ENCODE results near the gene GABPA.
"Not testable (repeated sequence)": the region's sequence is repeated elsewhere in the genome, so short reads cannot be mapped to it uniquely, and the experiment has no call there.

GABPA gene

DNA sequence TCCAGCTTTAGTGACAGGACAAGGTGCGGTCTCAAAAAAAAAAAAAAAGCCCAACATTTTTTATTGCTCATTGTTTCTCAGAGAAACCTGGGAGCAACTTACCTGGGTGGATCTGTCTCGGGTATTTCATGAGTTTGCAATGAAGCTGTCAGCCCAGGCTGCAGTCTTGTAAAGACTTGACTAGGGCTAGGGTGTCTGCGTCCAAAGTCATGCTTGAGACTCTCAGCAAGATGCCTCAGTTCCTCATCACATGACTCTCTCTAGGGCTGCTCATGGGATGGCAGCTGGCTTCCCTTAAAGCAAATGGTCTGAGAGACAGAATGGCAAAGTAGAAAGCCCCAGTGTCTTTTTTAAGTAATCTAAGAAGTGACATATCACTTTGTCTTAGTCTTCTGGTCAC is 8.1 kb downstream of the GABPA start:
- DNase-seq = no peak

DNA sequence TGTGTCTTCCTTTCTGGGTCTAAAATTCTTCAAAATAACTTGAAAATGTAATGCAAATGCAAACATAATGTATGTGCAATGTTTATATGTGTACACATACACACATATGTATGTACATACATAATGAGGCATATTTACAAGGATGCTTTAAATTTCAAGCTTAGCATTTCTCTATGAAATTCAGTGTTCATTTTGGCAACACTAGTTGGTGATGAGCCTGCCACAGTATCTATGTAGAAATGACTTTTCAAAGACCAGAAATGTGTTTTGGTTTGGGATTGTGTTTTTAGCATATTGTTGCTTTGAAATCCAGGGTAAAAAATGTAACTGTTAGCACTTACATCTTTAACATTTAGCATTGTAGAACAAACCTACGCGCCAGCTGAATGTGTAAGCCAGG is 10.1 kb downstream of the GABPA start:
- DNase-seq = no peak

DNA sequence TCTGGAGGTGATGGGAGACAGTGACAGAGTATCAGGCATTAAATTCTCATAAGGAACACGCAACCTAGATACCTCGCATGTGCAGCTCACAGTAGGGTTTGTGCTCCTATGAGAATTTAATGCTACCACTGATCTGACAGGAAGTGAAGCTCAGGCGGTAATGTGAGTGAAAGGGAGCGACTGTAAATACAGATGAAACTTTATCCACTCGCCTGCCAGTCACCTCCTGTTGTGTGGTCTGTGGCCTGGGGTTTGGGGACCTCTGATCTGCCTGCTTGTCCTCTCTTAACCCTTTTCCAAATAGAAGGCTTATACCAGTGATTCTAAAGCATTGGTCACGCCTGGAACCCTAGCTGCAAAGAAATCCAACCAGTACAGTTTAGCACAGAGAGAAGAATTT is 15.3 kb downstream of the GABPA start:
- DNase-seq = no peak

DNA sequence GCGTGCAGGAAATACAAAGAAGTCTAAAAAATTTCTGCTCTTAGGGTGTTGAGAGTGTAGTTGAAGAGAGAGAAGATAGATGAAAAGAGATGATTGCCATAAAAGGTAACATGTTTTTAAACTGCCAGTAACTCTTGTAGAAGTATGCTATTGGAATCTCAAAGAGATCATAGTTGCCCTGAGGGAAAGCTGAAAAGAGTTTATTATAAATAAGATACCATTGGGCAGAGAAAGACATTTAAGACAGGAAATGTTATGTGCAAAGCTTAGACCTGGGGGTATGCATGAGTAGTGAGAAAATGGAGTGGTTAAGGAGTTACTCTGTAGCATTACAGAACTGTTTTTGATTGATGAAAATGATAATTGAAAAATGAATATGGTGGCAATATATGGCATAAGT is 17.6 kb downstream of the GABPA start:
- no peak for DNase-seq

DNA sequence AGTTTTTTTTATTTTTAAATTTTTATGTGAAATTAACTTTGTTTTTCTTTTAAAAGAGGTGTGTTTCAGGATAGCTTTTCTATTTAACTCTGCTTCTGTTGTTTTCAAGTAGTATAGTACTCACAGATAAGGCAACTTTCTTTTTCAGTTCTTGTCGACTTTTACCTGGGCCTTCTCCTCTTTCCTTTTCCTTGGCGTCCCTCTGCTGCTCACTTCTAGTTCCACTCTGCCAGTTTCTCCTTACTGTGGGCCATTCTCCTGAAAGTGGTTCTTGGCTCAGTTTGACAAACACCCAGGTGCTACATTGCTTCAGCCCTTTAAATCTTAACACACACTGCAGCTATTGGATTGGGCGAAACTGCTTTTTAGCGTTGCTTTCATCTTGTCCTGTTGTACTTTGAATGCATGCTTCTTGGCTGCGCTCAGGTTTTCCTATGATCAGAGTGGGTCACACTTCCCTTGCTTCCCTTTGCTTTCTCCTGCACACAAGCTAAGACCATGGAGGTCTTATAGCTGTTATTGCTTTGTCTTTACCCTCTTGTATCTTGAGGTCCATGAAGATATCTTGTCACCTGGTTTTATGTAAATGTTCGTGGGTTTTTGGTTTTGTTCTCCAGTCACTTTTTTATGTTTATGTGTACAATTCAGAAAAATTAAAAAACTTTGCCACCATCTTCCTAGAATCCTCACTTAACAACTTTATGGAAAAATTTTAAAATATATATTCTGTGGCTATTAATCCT is 21.6 kb downstream of the GABPA start:
- no peak for DNase-seq

DNA sequence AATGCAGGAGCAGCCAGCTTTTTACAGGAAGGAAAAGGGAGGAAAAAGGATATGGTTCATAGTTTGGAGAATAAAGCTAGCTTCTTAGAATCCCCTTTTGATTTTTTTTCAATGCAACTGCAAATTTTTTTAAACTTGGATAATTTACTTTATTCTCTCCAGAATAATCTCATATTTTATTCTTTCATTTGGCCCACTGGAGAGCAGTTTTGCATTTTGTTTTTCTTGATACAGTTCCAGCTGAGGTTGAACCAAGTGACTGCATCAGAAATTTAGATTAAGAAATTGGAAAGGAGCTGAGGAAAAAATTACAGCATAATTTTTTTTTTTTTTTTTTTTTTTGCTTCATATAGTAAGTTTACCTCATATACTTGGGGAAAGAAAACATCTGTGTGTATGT is 22.8 kb downstream of the GABPA start:
- no peak for DNase-seq

DNA sequence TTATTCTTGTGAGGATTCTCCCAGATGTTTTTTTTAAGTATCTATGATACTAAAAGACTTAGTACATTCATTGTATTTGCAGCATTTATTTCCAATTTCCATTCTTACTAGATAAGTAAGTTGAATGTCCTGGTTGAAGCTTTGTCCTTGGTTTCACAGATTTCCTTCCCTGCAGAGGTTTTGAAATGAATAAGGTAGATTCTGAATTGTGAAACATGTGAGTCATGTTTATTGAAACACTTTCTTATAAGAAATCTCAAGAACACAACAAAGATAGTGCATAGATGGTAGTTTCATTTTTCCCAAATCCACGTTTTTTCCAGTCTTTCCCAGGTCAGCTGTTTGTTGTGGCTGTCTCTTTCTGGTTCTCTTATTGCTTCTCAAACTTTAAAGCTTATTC is 24.8 kb downstream of the GABPA start:
- DNase-seq = no peak

DNA sequence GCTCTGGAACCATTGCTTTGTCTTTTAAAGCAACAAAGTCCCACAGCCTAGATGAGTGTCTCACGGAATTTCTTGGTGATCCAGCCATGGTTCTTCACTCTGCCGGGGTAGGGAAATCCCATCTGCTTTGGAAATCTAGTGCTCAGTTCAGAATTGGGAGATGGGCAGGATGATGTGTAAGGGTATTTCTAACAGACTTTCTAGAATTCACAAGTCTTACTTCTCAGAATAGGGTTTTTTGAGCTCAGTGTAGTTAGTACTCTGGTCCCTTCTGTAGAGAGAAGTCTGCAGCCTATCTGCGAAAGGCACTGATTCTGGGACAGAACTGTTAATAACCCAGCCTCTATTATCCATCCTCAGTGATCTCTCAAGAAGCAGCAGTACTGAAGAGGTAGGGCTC is 25.3 kb downstream of the GABPA start:
- no peak for DNase-seq

DNA sequence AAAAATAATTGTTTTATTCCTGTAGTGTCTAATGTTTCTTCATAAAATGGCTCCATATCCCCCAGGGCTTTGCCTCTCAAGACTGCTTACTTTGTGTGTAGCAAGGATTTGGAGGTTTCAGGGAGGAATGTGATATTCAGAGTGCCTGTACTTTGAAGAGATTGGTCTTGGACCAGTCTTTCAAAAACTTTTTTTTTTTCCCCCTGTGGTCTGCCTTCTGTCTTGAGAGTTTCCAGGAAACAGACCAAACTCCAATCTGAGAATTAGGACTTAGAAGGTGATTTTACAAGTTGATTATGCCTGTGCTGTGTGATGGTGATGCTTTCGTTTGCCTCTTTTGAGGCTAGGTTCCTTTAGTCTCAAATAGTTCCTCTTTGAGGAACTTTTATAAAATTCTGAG is 25.9 kb downstream of the GABPA start:
- no peak for DNase-seq

DNA sequence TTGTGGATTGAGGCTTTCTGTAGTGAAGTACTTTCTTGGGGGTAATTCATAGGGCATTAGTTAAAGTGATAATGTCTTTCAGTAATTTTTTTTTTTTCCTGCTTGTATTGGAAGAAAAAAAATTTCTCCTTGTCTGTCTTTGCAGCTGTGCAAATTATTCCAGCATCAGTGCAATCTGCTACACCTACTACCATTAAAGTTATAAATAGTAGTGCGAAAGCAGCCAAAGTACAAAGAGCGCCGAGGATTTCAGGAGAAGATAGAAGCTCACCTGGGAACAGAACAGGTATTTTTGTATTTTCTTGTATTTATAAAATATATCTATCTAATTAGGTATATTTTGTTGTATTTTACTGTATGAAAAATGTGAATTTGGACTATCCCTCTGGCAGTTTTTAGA is 29.3 kb downstream of the GABPA start:
- DNase-seq = no peak

DNA sequence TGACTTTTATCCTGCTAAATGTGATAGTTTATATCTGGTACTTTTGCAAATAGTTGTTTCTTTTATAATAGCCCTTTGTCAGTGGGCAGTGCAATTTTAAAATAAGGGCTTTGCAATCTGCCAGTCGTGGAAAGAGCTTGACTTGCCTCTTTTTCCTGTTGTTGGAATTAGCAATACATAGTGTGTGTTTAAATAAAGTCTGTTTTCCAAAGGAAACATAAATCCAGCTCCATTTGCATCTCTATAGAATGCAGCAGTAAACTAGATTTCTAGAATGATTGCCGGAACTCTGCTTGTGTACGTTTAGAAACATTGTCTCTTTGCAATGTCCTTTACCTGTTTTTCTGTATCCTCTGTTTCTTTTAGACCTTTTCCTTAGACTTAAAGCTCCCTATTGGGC is 33.1 kb downstream of the GABPA start:
- DNase-seq = no peak

DNA sequence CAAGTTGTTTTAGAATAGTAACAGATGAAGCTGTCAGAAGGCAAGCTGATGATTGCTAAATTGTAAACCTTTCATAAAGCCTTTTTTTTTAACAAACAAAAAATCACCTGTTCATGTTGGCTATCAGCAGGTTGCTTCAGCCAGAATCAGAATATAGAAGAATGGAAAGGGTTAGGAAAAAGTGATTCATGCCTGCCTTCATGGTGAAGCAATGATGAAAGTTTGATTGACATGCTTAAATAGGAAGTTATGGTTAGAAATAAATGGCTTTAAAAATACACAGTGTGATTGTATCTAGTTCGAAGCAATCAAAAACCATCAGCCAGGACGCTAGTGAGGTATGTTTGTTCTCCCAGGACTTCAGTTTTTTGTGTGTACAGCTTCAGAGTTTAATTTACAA is 37.9 kb downstream of the GABPA start:
- peak; percentile 4 for DNase-seq

DNA sequence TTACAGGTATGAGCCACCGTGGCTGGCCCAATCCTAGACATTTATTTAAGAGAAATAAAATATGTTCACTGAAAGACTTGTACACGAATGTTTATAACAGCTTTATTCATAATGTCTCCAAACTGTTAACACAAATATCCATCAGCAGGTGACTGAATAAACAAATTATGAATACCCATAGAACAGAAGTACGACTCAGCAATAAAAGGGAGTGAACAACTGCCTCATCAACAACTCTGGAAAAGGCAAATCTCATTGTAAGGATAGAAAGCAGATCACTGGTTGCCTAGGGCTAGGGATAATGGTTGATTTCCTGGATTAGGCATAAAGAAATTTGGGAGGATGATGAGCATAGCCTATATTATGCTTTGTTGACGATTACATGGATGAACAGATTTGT is 41.7 kb downstream of the GABPA start:
- DNase-seq = no peak

DNA sequence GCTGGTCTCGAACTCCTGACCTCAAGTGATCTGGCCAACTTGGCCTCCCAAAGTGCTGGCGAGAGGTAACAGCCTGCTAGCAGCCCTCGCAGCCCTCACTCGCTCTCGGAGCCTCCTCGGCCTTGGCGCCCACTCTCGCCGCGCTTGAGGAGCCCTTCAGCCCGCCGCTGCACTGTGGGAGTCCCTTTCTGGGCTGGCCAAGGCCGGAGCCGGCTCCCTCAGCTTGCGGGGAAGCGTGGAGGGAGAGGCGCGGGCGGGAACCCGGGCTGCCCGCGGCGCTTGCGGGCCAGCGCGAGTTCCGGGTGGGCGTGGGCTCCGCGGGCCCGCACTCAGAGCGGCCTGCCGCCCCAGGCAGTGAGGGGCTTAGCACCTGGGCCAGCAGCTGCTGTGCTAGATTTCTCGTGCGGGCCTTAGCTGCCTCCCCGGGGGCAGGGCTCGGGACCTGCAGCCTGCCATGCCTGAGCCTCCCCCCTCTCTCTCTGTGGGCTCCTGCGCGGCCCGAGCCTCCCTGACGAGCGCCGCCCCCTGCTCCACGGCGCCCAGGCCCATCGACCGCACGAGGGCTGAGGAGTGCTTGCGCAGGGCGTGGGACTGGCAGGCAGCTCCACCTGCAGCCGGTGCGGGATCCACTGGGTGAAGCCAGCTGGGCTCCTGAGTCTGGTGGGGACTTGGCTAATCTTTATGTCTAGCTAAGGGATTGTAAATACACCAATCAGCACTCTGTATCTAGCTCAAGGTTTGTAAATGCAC is 43.5 kb downstream of the GABPA start:
- not testable (repeated sequence) for DNase-seq

DNA sequence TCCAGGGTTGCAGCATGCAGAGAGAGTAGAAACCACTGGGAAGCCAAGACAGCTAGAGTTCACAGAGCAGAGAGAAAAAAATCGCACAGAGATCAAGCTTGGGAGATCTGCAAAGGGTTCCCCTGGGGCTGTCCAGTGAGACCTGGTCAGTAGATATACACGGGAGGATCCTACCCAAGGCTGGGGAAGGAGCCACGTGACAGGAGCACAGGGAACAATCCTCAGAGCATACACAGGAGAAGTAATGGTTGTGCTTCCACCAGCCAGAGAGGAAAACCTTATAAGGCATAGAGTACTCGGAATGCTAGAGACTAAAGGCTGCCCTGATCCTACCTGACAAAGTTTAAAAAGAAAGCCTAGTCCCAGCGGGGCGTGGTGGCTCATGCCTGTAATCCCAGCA is 53.9 kb downstream of the GABPA start:
- DNase-seq = no peak

DNA sequence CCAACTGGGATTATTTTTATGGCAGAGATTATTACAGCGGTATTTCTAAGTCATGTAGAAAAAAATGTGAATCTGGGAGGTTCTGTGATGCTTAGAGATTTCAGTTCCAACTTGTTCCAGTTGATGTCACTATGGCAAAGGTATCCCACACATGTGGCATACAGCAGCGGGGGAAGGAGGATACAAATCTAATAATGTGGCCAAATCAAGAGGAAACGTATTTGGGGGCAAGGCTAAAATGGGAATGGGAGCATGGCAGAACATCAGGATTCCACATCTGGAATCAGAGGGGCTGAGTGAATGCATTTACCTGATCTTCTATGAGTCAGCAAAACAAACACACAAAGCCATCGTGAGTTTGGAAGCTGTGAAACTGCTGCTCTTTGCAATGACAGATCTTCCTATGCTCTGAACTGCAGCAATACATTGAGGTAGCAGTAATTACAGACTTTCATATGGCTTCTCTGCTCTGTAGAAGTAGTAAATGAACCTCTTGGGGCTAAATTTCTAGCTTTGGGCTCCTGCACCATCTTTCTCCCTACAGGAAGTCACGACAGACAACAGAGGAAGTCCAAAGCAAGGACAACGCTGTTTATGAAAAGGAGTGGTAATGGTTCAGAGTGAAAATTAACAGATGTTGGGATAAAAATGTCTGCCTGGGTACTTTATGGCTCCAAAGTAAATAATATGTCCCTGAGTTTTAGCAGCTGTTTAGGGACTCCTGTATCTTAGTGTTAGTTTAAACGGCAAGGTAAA is 55.5 kb downstream of the GABPA start:
- peak; percentile 90 for DNase-seq

DNA sequence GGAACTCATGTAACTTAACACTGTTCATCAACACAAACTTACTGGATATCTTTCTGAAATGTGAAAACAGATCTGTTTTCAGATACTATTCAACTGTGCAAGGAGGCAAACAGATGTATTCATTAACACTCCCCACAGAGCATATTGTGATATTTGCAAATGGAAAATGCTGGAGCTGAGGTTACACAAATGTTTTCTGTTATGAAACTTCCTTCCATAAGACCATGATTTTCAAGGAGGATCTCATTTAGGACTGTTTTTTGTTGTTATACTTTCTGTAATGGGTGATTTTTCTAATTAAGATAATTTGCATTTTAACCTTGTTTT is 56.1 kb downstream of the GABPA start:
- no peak for DNase-seq

DNA sequence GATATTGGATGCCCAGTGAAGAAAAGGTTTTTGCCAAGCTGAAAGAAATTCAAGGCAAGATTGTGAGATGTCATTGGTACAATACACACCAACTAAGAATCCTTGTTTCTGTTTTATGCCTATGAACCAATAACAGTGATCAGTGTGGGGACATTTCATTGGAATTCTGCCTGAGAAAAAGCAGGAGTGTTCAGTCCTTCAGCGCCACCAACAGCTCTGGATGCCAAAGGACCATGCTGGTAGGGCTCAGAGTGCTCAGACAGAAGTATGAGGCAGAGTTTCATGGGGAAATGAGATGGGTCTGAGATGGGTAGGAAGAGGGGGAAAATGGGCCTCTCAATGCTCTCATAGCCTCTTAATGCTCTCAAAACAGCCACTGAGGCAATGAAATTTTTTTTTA is 56.5 kb downstream of the GABPA start:
- DNase-seq = no peak

DNA sequence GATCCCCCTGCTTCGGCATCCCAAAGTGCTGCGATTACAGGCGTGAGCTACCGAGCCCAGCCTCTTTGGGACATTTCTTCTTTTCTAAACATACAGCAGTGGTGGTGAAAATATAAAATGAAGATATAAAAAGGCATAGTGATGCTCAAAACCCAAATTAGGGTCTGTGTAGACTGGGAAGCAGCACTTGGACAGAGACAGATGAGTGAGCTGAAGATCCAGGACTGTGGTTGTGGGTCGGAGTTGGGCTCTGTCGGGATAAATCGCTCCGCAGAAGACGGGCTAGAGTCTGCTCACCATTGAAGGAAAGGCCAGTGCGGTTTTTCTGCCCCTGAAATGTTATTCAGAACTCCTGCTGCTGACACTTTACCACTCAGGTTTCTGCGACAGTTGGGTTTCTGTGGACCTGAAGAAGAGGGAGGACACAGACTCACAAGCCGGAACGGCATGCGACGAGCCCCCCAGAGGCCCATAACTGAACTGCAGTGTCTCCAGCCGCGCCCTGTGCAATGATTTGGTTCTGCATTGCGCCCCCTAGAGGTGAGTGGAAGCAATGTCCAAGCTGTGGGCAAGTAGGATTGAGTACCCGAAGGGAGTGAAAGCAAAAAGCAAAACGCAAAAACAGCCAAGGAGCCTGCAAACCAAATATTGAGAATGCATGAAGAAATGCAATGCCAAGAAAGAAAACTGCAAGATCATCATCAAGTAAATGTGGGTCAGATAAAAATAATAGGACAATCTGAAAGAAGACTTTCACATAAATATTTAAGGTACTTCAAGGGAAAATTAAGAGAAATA is 66.6 kb downstream of the GABPA start:
- DNase-seq = peak; percentile 94

DNA sequence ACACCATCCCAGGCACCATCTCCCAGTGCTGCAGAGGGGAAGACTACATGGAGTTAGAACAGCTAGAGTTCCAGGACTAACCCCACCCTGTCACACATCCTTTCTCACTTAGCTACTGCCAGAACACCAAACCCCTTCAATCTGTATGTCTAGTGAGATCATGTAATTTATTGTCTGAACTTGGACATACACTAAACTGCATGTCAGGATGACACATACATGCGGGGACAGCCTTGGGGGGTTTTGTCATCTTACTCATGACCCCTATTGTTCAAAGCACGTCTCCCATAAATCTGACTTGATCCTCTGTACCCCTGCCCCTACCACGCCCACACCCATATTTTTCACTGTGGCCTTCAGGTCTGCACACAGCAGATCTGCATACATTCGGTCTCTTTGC is 71.3 kb downstream of the GABPA start:
- DNase-seq = no peak

DNA sequence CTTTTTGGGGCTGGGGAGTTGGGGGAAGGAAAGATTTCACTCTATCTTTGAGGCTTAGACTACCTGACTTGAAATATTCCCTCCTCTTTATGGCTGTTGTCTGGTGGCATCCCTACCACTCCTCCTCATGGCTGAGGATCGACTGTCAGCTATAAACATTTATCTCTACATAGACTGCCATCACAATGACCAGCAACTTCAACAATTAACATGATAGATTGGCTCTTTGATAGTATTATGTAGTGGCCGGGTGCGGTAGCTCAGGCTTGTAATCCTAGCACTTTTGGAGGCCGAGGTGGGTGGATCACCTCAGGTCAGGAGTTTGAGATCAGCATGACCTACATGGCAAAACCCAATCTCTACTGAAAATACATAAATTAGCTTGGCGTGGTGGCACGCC is 72.4 kb downstream of the GABPA start:
- DNase-seq = no peak

DNA sequence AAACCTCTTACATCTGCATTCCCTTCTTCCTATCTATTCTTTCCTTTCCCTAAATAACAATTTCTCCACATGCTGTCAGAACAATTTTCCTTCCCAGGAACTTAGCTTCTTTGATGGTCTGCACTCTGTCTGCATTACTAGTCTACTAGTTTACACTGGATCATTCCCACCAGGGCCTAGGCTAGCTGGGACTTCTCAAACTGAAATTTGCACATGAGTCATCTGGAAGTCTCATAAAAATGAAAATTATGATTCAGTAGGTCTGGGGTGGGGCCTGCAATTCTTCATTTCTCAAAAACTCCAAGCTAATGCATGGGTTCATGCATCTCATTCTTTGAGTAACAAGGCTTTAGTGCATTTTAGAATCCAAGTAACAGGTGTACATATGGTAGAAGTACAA is 74.2 kb downstream of the GABPA start:
- DNase-seq = no peak

DNA sequence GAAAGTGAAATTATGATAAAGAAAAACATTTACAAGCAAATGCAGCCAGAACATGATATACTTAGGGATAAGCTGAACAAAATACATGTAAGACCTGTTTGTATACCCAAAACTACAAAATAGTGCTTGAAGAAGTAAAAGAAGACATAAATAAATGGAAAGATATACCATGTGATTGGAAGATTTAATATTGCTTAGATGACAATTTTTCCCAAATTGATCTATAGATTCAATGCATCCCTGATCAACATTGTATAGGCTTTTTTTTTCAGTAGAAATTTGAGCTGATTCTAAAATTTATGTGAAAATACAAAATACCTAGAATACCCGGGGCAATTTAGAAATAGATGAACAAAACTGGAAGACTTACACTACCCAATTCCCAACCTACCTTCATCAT is 76.4 kb downstream of the GABPA start:
- no peak for DNase-seq

Measured in NCI-H1694 treated with DMSO at 0.1 percent for 48 hours (cell line).